Heart right ventricle (tissue), 16 donors: ENCODE results near the gene SCAF1. TPM values are rescaled to one million over a fixed set of nuclear protein-coding genes. Genes with fewer than 3 reads are reported as not detected.
A peak's percentile ranks its signal among the peaks of the same experiment; 100 is the strongest.

Experiments
- ATAC-seq, 8 donors: fragments of 200-7000 bp; cut with Tn5 transposase; one replicate each; pipeline ENCODE4 v1.9.1; 2020; ENCODE audit warnings: mild to moderate bottlenecking in 8 of 8, moderate library complexity in 8 of 8, moderate number of reproducible peaks in 1 of 8
- DNase-seq, 2 donors: peaks; one replicate each; pipeline ENCODE4 v3.0.0-alpha.2; 2020
- H3K27ac ChIP-seq, 10 donors: fragments of 200-600 bp; sonication (generic) in 2 of 10; one replicate each; pipeline versions ENCODE4 v1.5.0 to v1.8.0; 2020 to 2022; ENCODE audit warnings: mild to moderate bottlenecking in 3 of 10
- H3K27me3 ChIP-seq, 7 donors: fragments of 200-600 bp; one replicate each; pipeline ENCODE4 v1.8.0; 2021 to 2022; ENCODE audit warnings: mild to moderate bottlenecking in 2 of 7
- H3K36me3 ChIP-seq, 9 donors: fragments of 200-600 bp; sonication (generic) in 1 of 9; one replicate each; pipeline versions ENCODE4 v1.5.0 to v1.8.0; 2020 to 2022; ENCODE audit warnings: mild to moderate bottlenecking in 2 of 9
- H3K4me1 ChIP-seq, 9 donors: fragments of 200-600 bp; sonication (generic) in 1 of 9; one replicate each; pipeline versions ENCODE4 v1.5.0 to v1.8.0; 2020 to 2022; ENCODE audit warnings: mild to moderate bottlenecking in 4 of 9
- H3K4me3 ChIP-seq, 10 donors: fragments of 200-600 bp; sonication (generic) in 2 of 10; one replicate each; pipeline versions ENCODE4 v1.5.0 to v1.8.0; 2020 to 2022; ENCODE audit warnings: mild to moderate bottlenecking in 7 of 10, moderate library complexity in 2 of 10
- H3K9me3 ChIP-seq, 11 donors: fragments of 200-600 bp in 10 of 11; sonication (generic) in 2 of 11; one replicate each; pipeline versions ENCODE4 v1.5.0 to v1.8.0; 2013 to 2022; ENCODE audit warnings: mild to moderate bottlenecking in 2 of 11, control low read depth in 1 of 11, moderate library complexity in 1 of 11
- CTCF ChIP-seq, 9 donors: fragments of 200-600 bp; sonication (generic) in 2 of 9; IDR thresholded peaks; one replicate each; pipeline versions ENCODE4 v1.5.0 to v1.8.0; 2021 to 2022; ENCODE audit warnings: antibody characterized with exemption in 9 of 9, mild to moderate bottlenecking in 5 of 9, moderate library complexity in 1 of 9
- WGBS, 2 donors: extraction: QIAGEN DNeasy Blood & Tissue Kit; methylation state at CpG; one replicate each; pipeline ENCODE4 v1.1.7; 2013; ENCODE audit warnings: inconsistent platforms in 1 of 2; 5-methylcytosine and 5-hydroxymethylcytosine counted together
- intact Hi-C, 10 donors: fragments of 100-400 bp; cut with DNase I; formaldehyde crosslinking; loops; one replicate each; pipeline versions ENCODE4 v1.11.1 to v1.14.2; 2022
- polyA plus RNA-seq, 2 donors: library from polyadenylated mRNA; stranded (reverse); fragments of 200-250 nt; gene quantifications; one replicate each; pipeline ENCODE4 v1.2.3, GENCODE V29; 2013
- total RNA-seq, 10 donors: library from RNA; stranded (reverse); fragmentation: NEBNext Ultra II Directional in 3 of 10; extraction: Animal tissue kit (Norgen Biotek cat#: 25700) in 3 of 10; gene quantifications; one replicate each; pipeline versions ENCODE4 v1.2.1 to v1.2.4, GENCODE V29; 2021 to 2023
- donor health status: Arrhythmogenic right ventricular cardiomyopathy.
- donor health status: ischemic (EF 13 %, LVEDD 7.1; RV severe dilation, severe dysfunction).
- donor health status: healthy with polysubstance abuse.
- donor health status: DM: no; HTN: yes; CAD: no.
- donor health status: DM: no; HTN: no; CAD: no.
- donor health status: ischemic (EF 25% LVEDD 6.9; RV normal size, moderate dysfunction).
- donor health status: ischemic (EF 25% LVEDD 5.7; RV mildly dilated, moderate dysfunction).
- donor health status: healthy.
- donor health status: DM: yes; HTN: yes; CAD: no.
- donor health status: Ischemic cardiomyopathy.
- donor health status: ischemic (EF 35%, LVEDD 5.7; RV mildly dilated, moderate dysfunction).
- donor health status: nonischemic (EF 11% LVEDD 7.7; RV severe dilation, severe dysfunction).
- donor health status: DM: yes; HTN: yes; CAD: no.
- donor health status: PGD.
- donor health status: ischemic (EF 29% LVEDD 5.4; RV normal size, mild dysfunction).
- donor health status: nonischemic (EF 23%, LVEDD 6.1; RV moderate dilation, normal function).

The SCAF1 gene
- total and polyA plus RNA-seq, 12 donors: 20.2 to 60.5 (median 44.8) TPM

DNA sequence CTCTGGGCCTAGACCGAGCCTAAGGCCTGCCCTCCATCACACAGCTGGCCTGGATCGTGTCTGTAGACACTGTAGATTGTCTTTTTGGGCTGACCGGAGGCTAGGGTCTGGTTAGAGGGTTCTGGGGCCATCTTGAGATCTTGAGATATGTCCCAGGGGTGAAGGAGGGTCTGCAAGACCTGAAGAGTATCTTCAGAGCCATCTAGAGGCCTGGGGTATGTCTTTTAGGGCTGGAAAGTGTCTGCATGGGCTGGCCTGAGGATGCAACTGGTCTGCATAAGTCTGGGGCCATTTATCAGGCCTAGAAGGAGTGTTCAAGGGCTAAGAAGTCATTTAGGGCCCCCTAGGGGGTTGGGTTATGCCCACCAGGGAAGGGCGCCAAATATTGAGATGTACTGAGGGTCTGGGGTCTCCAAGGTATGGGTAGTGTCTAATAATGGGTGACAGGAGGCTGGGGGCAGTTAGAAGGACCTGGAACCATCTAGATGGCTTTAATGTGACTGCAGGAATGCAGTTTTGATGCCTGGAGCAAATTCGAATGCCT is 555 bp downstream of the SCAF1 start:
- Histone ChIP-seq H3K4me3 (peak overlapping the region; percentile 79 to 95 (median 89)), H3K9me3 (no peaks in the 10 kb centered on the region), H3K36me3 (peaks cover 0 to 28% (median 13%) of the 10 kb centered on the region in 9 donors), H3K27me3 (no peaks in the 10 kb centered on the region), H3K27ac (peak overlapping the region; percentile 84 to 100 (median 99)), H3K4me1 (peaks cover 4 to 59% (median 47%) of the 10 kb centered on the region in 9 donors)
- intact Hi-C loops: no loop called here
- ATAC-seq: no peak
- 6% methylated on average over 5 of the region's 5 CpGs for WGBS, 2 donors
- TF ChIP-seq CTCF (IDR thresholded peaks at IDR 0.05): no peak
- no peak for DNase-seq

GRCh38 chr19:49643466-49643865 is 1.5 kb downstream of the SCAF1 start:
- no peaks in the 10 kb centered on the region for H3K27me3 ChIP-seq
- intact Hi-C loops: no loop called here
- H3K36me3 ChIP-seq: peaks cover 0 to 37% (median 13%) of the 10 kb centered on the region in 9 donors
- ATAC-seq (no peak), DNase-seq (no peak)
- H3K4me3 ChIP-seq: peak overlapping the region in 5 of 10 donors; percentile 82 to 95 (median 93)
- 76 to 77% methylated on average over 2 of the region's 2 CpGs for WGBS, 2 donors
- TF ChIP-seq CTCF (IDR thresholded peaks at IDR 0.05): no peak
- no peak overlapping the region for H3K27ac ChIP-seq
- H3K4me1 ChIP-seq: peaks cover 4 to 50% (median 38%) of the 10 kb centered on the region in 9 donors
- no peaks in the 10 kb centered on the region for H3K9me3 ChIP-seq

- 91 to 92% methylated on average over 11 of the region's 11 CpGs for WGBS, 2 donors
- Histone ChIP-seq H3K9me3 (no peaks in the 10 kb centered on the region), H3K4me1 (peaks cover 4 to 45% (median 26%) of the 10 kb centered on the region in 9 donors), H3K27me3 (no peaks in the 10 kb centered on the region), H3K27ac (no peak overlapping the region), H3K4me3 (no peak overlapping the region), H3K36me3 (peaks cover 0 to 58% (median 20%) of the 10 kb centered on the region in 9 donors)
- no peak for ATAC-seq
- no peak for DNase-seq
- intact Hi-C loops: loop anchor here in 1 of 10 donors (1.0 kb wide), 1 partner anchor 31 kb away; no protein-coding TSS in a partner anchor
- TF ChIP-seq CTCF (IDR thresholded peaks at IDR 0.05): no peak
These were observed 3.6 kb downstream of the SCAF1 start for GRCh38 chr19:49645592-49645991.

DNA sequence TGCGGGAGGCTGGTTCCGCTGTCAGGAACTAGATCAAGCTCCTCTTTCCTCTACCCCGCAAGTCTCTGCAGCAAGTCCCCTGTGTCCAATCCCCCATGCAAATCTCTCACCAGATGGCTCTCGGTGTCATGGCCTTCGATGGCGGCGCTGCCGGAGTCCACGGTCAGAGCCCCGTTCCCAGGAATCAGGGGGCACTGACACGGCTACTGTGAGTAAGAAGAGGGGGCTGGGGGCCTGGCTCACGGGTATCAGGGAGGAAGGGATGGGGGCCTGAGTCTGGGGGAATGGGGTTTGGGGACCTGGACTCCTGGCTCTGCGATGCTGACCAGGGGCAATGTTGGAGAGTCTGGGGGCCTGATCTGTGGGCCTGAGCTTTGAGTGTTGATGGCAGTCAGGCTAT is 4.0 kb downstream of the SCAF1 start:
- no peak overlapping the region for H3K27ac ChIP-seq
- TF ChIP-seq CTCF (IDR thresholded peaks at IDR 0.05): no peak
- 93 to 94% methylated on average over 13 of the region's 13 CpGs for WGBS, 2 donors
- H3K4me1 ChIP-seq: peaks cover 4 to 42% (median 25%) of the 10 kb centered on the region in 9 donors
- intact Hi-C loops: loop anchor here in 1 of 10 donors (1.0 kb wide), 1 partner anchor 30 kb away; no protein-coding TSS in a partner anchor
- DNase-seq (no peak), ATAC-seq (no peak)
- no peak overlapping the region for H3K4me3 ChIP-seq
- H3K27me3 ChIP-seq: no peaks in the 10 kb centered on the region
- peaks cover 0 to 60% (median 20%) of the 10 kb centered on the region in 9 donors for H3K36me3 ChIP-seq
- H3K9me3 ChIP-seq: no peaks in the 10 kb centered on the region
